AG10803 (cell line): ENCODE measurements around the gene GAST.
A peak's percentile ranks its signal among the peaks of the same experiment; 100 is the strongest.
"Not testable (repeated sequence)": the region's sequence is repeated elsewhere in the genome, so short reads cannot be mapped to it uniquely, and the experiment has no call there.

Experiments
- DNase-seq: peaks from one replicate; pipeline ENCODE4 v3.0.0; 2010; ENCODE audit warnings: low read depth
- H3K4me3 ChIP-seq: 2 replicates; pipeline ENCODE4 v1.5.1; 2011; ENCODE audit warnings: mild to moderate bottlenecking, low read length, control low read depth
- CTCF ChIP-seq: conservative IDR thresholded peaks from 2 replicates; pipeline ENCODE4 v1.5.1; 2011; ENCODE audit warnings: mild to moderate bottlenecking, low read length, control low read depth, inconsistent platforms

GAST gene

GRCh38 chr17:41690497-41690896 lies 21.6 kb upstream of the GAST start:
- peak overlapping the region; percentile 71 for H3K4me3 ChIP-seq
- TF ChIP-seq CTCF: no peak
- DNase-seq: no peak

- H3K4me3 ChIP-seq: peak overlapping the region; percentile 71
- TF ChIP-seq CTCF: no peak
- no peak for DNase-seq
Measured at GRCh38 chr17:41691031-41691777, 20.9 kb upstream of the GAST start.

- no peak for TF ChIP-seq CTCF
- no peak overlapping the region for H3K4me3 ChIP-seq
- DNase-seq: peak; percentile 20
Measured at GRCh38 chr17:41692722-41693521, 19.2 kb upstream of the GAST start.

GRCh38 chr17:41695134-41695661 lies 16.9 kb upstream of the GAST start:
- TF ChIP-seq CTCF: no peak
- H3K4me3 ChIP-seq: no peak overlapping the region
- DNase-seq: no peak

GRCh38 chr17:41695954-41696757 lies 16.0 kb upstream of the GAST start:
- peak; percentile 80 for DNase-seq
- peak; percentile 84 for TF ChIP-seq CTCF
- no peak overlapping the region for H3K4me3 ChIP-seq

GRCh38 chr17:41697122-41697962 lies 14.8 kb upstream of the GAST start:
- no peak overlapping the region for H3K4me3 ChIP-seq
- no peak for TF ChIP-seq CTCF
- peak; percentile 76 for DNase-seq

GRCh38 chr17:41700843-41701242 lies 11.3 kb upstream of the GAST start:
- DNase-seq, H3K4me3 ChIP-seq: not testable (repeated sequence)
